Endodermal cell (in vitro differentiated cells): ENCODE data around the gene AUTS2. TPM values are rescaled to one million over a fixed set of nuclear protein-coding genes. Genes with fewer than 3 reads are reported as not detected.

ENCODE experiments used
- DNase-seq: peaks from one replicate; pipeline ENCODE4 v3.0.0-alpha.2; 2017
- H3K27ac ChIP-seq: 2 replicates; pipeline ENCODE4 v1.5.1; 2013; ENCODE audit warnings: mild to moderate bottlenecking, low read depth, low read length, moderate library complexity
- H3K27me3 ChIP-seq: 2 replicates; pipeline ENCODE4 v1.6.1; 2013; ENCODE audit warnings: mild to moderate bottlenecking, low read length, moderate library complexity; ENCODE audit not compliant: insufficient read depth, control insufficient read depth, poor library complexity, severe bottlenecking
- H3K36me3 ChIP-seq: 2 replicates; pipeline ENCODE4 v1.7.0; 2013; ENCODE audit warnings: mild to moderate bottlenecking, low read length, moderate library complexity; ENCODE audit not compliant: control insufficient read depth, insufficient read depth
- H3K4me1 ChIP-seq: one replicate; pipeline ENCODE4 v1.7.0; 2013; ENCODE audit warnings: low read length; ENCODE audit not compliant: control insufficient read depth, insufficient read depth
- H3K4me3 ChIP-seq: 2 replicates; pipeline ENCODE4 v1.5.1; 2013; ENCODE audit warnings: mild to moderate bottlenecking, low read length, moderate library complexity
- H3K9ac ChIP-seq: 2 replicates; pipeline ENCODE4 v1.6.1; 2013; ENCODE audit warnings: mild to moderate bottlenecking, low read length, moderate library complexity; ENCODE audit not compliant: poor library complexity, severe bottlenecking; ENCODE audit errors: extremely low read depth
- H3K9me3 ChIP-seq: 2 replicates; pipeline ENCODE4 v1.6.1; 2013; ENCODE audit warnings: mild to moderate bottlenecking, low read length, moderate library complexity; ENCODE audit not compliant: control insufficient read depth
- H3K27ac Mint-ChIP-seq: 2 replicates; pipeline ENCODE4 v1.8.0; 2020; ENCODE audit warnings: mixed read lengths
- H3K27me3 Mint-ChIP-seq: 2 replicates; pipeline ENCODE4 v1.8.0; 2021; ENCODE audit warnings: mild to moderate bottlenecking, mixed read lengths; ENCODE audit not compliant: insufficient read depth
- H3K36me3 Mint-ChIP-seq: 2 replicates; pipeline ENCODE4 v1.8.0; 2020; ENCODE audit warnings: low read depth, mixed read lengths
- H3K4me1 Mint-ChIP-seq: 2 replicates; pipeline ENCODE4 v1.8.0; 2020; ENCODE audit warnings: mixed read lengths
- H3K4me3 Mint-ChIP-seq: 2 replicates; pipeline ENCODE4 v1.8.0; 2020; ENCODE audit warnings: mild to moderate bottlenecking, moderate library complexity, mixed read lengths
- H3K9me3 Mint-ChIP-seq: 2 replicates; pipeline ENCODE4 v1.8.0; 2020; ENCODE audit warnings: mild to moderate bottlenecking, mixed read lengths
- WGBS, 2 experiments: methylation state at CpG; one replicate each; pipeline versions ENCODE4 v1.1.5 to v1.1.7; 2013; ENCODE audit warnings: missing lambda C conversion rate in 2 of 2, mixed read lengths in 1 of 2; ENCODE audit not compliant: insufficient coverage in 1 of 2, insufficient read length in 1 of 2; 5-methylcytosine and 5-hydroxymethylcytosine counted together
- total RNA-seq, 2 donors: library from RNA; stranded (reverse); fragmentation: NEBNext Ultra II Directional in 1 of 2; extraction: Animal tissue kit (Norgen Biotek cat#: 25700) in 1 of 2; gene quantifications; 2 replicates in 1 of 2; 3 replicates in 1 of 2; pipeline ENCODE4 v1.2.1, GENCODE V29; 2021
- TF ChIP-seq, protein P1 (sequence below): fragments of 200-600 bp; sonication (generic); conservative IDR thresholded peaks from 2 replicates; pipeline ENCODE4 v1.5.0; 2021; ENCODE audit warnings: antibody characterized with exemption, mild to moderate bottlenecking

The AUTS2 gene
- total RNA-seq, 2 donors from 2014 or later = 76.8 to 106 TPM

DNA sequence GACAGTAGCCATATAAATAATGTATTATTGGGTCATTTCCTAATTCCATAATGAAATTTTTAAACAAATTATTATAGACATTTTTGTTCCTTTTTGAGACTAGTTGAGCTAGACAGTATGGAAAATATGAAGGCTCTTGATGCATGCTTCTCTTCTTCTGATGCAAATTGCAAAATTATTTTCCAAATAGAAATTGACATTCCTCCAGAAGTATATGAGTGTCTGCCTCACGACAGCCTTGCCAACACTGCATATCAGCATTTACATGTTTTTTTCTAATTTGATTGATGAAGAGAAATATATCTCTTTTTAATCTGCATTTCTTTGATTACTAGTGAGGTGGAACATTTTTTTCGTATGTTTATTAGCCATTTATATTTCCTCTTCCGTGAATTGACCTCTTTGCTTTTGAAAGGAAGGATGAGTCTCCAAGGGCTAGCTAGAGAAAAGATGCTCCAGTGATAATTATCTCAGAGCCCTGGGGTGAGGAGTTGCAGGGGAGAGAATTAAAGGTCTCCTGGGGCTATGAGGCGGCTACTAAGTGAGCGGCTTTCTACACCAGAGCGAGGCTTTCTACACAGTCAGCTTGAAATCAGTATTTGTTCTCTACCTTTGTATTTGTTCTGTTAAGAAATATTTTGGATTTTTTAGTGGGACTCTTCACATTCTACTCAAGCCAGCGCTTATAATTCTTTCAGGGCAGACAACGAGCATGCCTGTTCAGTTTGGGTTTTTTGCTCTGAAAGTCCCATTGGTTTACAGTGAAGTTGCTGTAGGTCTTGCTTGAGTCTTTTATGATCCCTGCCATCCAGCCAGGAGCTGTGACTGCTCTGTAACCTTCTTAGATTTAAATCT is 821.5 kb downstream of the AUTS2 start:
- Mint-ChIP-seq H3K4me1 (peaks cover 29% of the 10 kb centered on the region), H3K27ac (no peak overlapping the region), H3K4me3 (no peak overlapping the region), H3K9me3 (no peaks in the 10 kb centered on the region), H3K36me3 (peaks cover 3% of the 10 kb centered on the region), H3K27me3 (peaks cover 7% of the 10 kb centered on the region)
- Histone ChIP-seq H3K27ac (peak overlapping the region; percentile 0), H3K9me3 (no peaks in the 10 kb centered on the region), H3K36me3 (no peaks in the 10 kb centered on the region), H3K9ac (no peak overlapping the region), H3K27me3 (no peaks in the 10 kb centered on the region), H3K4me1 (peaks cover 17% of the 10 kb centered on the region), H3K4me3 (no peak overlapping the region)
- TF ChIP-seq, protein P1, sequence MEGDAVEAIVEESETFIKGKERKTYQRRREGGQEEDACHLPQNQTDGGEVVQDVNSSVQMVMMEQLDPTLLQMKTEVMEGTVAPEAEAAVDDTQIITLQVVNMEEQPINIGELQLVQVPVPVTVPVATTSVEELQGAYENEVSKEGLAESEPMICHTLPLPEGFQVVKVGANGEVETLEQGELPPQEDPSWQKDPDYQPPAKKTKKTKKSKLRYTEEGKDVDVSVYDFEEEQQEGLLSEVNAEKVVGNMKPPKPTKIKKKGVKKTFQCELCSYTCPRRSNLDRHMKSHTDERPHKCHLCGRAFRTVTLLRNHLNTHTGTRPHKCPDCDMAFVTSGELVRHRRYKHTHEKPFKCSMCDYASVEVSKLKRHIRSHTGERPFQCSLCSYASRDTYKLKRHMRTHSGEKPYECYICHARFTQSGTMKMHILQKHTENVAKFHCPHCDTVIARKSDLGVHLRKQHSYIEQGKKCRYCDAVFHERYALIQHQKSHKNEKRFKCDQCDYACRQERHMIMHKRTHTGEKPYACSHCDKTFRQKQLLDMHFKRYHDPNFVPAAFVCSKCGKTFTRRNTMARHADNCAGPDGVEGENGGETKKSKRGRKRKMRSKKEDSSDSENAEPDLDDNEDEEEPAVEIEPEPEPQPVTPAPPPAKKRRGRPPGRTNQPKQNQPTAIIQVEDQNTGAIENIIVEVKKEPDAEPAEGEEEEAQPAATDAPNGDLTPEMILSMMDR = no peak
- 43 to 67% methylated on average over 1 to 8 of the region's 8 CpGs for WGBS, 2 experiments
- DNase-seq = peak; percentile 37

DNA sequence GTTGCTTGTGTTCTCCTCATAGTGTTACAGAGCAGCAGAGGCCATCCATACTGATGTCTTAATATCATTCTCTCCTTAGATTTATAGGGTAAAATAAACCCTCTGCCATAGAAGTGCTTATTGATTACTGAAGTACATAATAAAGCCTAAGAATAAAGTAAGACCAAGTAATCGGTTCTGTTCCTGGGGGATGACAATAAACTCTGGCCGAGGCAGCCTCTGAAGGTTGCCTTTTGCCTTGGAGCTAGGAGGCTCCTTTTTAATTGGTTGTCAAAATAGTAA is 822.0 kb downstream of the AUTS2 start:
- Histone ChIP-seq H3K36me3 (no peaks in the 10 kb centered on the region), H3K4me3 (no peak overlapping the region), H3K9me3 (no peaks in the 10 kb centered on the region), H3K9ac (no peak overlapping the region), H3K4me1 (peaks cover 17% of the 10 kb centered on the region), H3K27me3 (no peaks in the 10 kb centered on the region), H3K27ac (peak overlapping the region; percentile 0)
- peaks cover 2% of the 10 kb centered on the region for H3K27me3 Mint-ChIP-seq
- 80% methylated on average over 2 of the region's 2 CpGs; no CpG with 5 or more reads in 1 of the 2 experiments for WGBS, 2 experiments
- H3K4me1 Mint-ChIP-seq = peaks cover 29% of the 10 kb centered on the region
- DNase-seq = no peak
- H3K4me3 Mint-ChIP-seq = no peak overlapping the region
- TF ChIP-seq, protein P1 = no peak
- no peaks in the 10 kb centered on the region for H3K9me3 Mint-ChIP-seq
- peaks cover 3% of the 10 kb centered on the region for H3K36me3 Mint-ChIP-seq
- H3K27ac Mint-ChIP-seq = no peak overlapping the region

DNA sequence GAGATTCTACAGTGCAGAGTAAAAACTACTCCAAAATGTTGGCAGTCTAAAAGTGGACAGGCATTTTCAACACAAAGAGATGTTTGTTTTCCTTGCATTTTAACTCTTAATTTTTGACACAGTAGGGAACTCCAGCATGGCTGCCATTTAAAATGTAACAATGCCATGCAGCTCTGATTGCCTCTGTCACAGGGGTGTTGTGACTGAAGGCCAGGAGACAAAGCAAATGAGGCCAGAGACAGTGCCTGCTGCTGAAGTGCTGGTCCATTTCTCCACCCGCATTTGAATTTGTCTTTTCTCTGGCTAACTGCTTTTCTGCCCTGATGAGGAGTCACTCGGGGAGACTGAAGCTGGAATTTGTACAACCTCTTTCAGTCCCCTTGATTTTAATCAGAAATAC is 823.0 kb downstream of the AUTS2 start:
- Mint-ChIP-seq H3K36me3 (no peaks in the 10 kb centered on the region), H3K27me3 (no peaks in the 10 kb centered on the region), H3K9me3 (no peaks in the 10 kb centered on the region), H3K4me1 (peaks cover 28% of the 10 kb centered on the region), H3K4me3 (no peak overlapping the region), H3K27ac (no peak overlapping the region)
- Histone ChIP-seq H3K4me1 (peaks cover 17% of the 10 kb centered on the region), H3K9me3 (no peaks in the 10 kb centered on the region), H3K9ac (no peak overlapping the region), H3K27me3 (no peaks in the 10 kb centered on the region), H3K27ac (peak overlapping the region; percentile 22), H3K36me3 (no peaks in the 10 kb centered on the region), H3K4me3 (no peak overlapping the region)
- 33 to 66% methylated on average over 2 of the region's 2 CpGs for WGBS, 2 experiments
- TF ChIP-seq, protein P1 = no peak
- DNase-seq = peak; percentile 40
